C4-2B (cell line): ENCODE results near the gene KLK8.

Experiments used
- ZFX ChIP-seq: fragments of 450-650 bp; IDR thresholded peaks from 2 replicates; pipeline ENCODE4 v1.6.1; 2017
- TF ChIP-seq, protein P1 (sequence below): fragments of 450-650 bp; conservative IDR thresholded peaks from 2 replicates; pipeline ENCODE4 v1.5.1; 2017; ENCODE audit warnings: mild to moderate bottlenecking

DNA sequence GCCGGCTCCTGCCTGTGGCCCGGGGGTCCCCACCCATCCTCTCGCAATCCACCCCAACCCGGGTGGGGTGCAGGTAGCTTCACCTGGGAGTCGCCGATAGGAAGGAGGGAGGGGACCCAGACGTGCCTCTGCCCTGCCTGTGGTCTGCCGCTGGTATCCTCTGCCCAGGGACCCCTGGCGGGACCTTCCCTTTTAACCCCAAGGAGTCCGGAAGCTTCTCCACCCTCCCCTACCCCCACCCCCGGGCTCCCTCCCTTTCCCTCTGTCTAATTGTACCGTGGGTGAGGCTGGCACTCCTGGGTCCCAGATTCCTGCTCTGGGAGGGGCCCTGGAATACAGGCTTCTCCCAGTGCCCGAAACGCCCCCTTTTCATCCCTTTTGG, 18.1 kb upstream of the KLK8 start, which contains the start of gene KLK10:
- TF ChIP-seq, protein P1, sequence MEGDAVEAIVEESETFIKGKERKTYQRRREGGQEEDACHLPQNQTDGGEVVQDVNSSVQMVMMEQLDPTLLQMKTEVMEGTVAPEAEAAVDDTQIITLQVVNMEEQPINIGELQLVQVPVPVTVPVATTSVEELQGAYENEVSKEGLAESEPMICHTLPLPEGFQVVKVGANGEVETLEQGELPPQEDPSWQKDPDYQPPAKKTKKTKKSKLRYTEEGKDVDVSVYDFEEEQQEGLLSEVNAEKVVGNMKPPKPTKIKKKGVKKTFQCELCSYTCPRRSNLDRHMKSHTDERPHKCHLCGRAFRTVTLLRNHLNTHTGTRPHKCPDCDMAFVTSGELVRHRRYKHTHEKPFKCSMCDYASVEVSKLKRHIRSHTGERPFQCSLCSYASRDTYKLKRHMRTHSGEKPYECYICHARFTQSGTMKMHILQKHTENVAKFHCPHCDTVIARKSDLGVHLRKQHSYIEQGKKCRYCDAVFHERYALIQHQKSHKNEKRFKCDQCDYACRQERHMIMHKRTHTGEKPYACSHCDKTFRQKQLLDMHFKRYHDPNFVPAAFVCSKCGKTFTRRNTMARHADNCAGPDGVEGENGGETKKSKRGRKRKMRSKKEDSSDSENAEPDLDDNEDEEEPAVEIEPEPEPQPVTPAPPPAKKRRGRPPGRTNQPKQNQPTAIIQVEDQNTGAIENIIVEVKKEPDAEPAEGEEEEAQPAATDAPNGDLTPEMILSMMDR, result no peak
- no peak for TF ChIP-seq ZFX
